BE2C (cell line): ENCODE data around the gene LAPTM4A.

ENCODE experiments used
- DNase-seq: peaks from one replicate; pipeline ENCODE4 v3.0.0-alpha.2; 2020
- H3K27me3 ChIP-seq: fragments of 250-450 bp; sonication (Bioruptor Pico); 2 replicates; pipeline ENCODE4 v1.5.1; 2020; ENCODE audit warnings: mild to moderate bottlenecking
- H3K36me3 ChIP-seq: fragments of 250-450 bp; sonication (Bioruptor Pico); 2 replicates; pipeline ENCODE4 v1.5.1; 2020; ENCODE audit warnings: mild to moderate bottlenecking
- H3K4me1 ChIP-seq: fragments of 250-450 bp; sonication (Bioruptor Pico); 2 replicates; pipeline ENCODE4 v1.5.1; 2020
- H3K4me3 ChIP-seq: 2 replicates; pipeline ENCODE4 v1.5.1; 2011; ENCODE audit warnings: low read depth, low read length
- H3K9me3 ChIP-seq: fragments of 250-450 bp; sonication (Bioruptor Pico); 2 replicates; pipeline ENCODE4 v1.5.1; 2020
- TF ChIP-seq, protein P1 (sequence below): IDR thresholded peaks from 2 replicates; pipeline ENCODE4 v1.5.1; 2012; ENCODE audit warnings: mild to moderate bottlenecking, low read depth, low read length

LAPTM4A gene

DNA sequence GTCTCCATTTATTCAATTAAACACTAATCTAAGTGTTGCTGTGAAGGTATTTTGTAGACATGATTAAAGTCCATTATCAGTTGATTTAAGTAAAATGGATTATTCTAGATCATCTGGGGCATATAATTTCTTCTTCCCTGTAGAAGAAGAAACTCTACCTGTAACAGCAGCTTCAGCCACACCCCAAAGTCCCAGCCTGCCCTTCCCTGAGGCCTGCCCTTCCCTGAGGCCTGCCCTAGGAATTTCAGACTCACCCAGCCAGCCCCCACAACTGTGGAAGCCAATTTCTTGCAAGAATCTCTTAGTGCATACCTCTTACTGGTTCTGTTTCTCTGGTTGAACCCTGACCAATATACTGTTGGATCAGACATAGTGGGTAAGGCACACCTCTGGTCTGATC is 13.4 kb upstream of the LAPTM4A start:
- H3K4me1 ChIP-seq, result peaks cover 15% of the 10 kb centered on the region
- H3K27me3 ChIP-seq, result no peaks in the 10 kb centered on the region
- H3K36me3 ChIP-seq, result no peaks in the 10 kb centered on the region
- TF ChIP-seq, protein P1, sequence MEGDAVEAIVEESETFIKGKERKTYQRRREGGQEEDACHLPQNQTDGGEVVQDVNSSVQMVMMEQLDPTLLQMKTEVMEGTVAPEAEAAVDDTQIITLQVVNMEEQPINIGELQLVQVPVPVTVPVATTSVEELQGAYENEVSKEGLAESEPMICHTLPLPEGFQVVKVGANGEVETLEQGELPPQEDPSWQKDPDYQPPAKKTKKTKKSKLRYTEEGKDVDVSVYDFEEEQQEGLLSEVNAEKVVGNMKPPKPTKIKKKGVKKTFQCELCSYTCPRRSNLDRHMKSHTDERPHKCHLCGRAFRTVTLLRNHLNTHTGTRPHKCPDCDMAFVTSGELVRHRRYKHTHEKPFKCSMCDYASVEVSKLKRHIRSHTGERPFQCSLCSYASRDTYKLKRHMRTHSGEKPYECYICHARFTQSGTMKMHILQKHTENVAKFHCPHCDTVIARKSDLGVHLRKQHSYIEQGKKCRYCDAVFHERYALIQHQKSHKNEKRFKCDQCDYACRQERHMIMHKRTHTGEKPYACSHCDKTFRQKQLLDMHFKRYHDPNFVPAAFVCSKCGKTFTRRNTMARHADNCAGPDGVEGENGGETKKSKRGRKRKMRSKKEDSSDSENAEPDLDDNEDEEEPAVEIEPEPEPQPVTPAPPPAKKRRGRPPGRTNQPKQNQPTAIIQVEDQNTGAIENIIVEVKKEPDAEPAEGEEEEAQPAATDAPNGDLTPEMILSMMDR, result no peak
- H3K9me3 ChIP-seq, result no peaks in the 10 kb centered on the region
- DNase-seq, result no peak
- no peak overlapping the region for H3K4me3 ChIP-seq

DNA sequence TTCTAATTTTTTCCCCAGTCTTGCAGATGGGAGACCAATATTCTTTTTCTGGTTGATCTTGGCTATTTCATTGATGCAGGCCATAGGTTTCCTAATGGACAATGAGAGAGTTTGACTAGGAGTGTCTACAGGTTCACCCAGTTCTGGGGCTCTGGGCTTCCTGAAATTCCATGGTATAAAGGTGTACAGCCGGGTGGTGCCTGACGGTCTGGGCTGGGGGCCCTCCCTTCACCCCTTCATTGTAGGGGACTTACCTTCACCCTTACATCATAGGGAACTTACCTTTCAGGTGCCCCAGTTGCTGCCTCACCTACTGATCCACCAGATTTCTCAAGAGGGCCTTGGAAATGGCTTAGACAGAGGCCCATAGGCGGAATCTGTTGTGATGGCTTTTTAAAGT is 13.0 kb upstream of the LAPTM4A start:
- Histone ChIP-seq H3K27me3 (no peaks in the 10 kb centered on the region), H3K36me3 (no peaks in the 10 kb centered on the region), H3K4me3 (no peak overlapping the region), H3K4me1 (peaks cover 15% of the 10 kb centered on the region), H3K9me3 (no peaks in the 10 kb centered on the region)
- DNase-seq, result no peak
- TF ChIP-seq, protein P1, result no peak

DNA sequence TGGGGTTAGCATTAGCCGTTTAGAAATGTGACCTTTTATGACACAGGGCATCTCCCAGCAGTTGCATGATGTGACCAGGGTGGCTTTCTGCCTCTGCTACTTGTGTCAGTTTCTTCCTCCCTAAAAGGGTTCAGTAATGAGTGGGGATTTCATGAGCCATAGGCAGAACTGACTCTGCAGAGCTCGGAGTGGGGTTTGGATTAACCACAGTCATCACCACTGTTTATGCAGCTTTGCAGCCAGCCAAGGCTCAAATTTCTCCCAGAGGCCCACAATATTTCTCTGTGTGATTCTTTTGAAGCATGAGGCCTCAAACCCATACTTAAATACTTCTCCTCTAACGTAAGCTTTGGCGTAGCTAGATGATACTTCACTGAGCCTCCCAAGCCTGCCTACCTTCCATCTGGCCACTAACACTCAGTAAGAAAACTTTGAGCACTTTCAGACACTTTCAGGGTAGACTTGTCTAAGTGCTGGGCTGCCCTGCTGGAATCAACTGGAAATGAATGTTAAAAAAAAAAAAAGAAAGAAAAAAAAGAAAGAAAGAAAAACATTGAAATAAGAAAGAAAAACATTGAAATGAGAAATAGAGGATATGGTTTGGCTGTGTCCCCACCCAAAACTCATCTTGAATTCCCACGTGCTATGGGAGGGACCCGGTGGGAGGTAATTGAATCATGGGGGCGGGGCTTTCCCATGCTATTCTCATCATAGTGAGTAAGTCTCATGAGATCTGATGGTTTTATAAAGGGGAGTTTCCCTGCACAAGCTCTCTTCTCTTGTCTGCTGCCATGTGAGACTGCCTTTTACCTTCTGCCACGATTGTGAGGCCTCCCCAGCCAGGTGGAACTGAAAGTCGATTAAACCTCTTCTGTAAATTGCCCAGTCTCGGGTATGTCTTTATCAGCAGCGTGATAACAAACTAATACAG is 11.5 kb upstream of the LAPTM4A start:
- Histone ChIP-seq H3K27me3 (no peaks in the 10 kb centered on the region), H3K36me3 (no peaks in the 10 kb centered on the region), H3K4me1 (peaks cover 15% of the 10 kb centered on the region), H3K4me3 (no peak overlapping the region), H3K9me3 (no peaks in the 10 kb centered on the region)
- no peak for DNase-seq
- TF ChIP-seq, protein P1, result no peak

DNA sequence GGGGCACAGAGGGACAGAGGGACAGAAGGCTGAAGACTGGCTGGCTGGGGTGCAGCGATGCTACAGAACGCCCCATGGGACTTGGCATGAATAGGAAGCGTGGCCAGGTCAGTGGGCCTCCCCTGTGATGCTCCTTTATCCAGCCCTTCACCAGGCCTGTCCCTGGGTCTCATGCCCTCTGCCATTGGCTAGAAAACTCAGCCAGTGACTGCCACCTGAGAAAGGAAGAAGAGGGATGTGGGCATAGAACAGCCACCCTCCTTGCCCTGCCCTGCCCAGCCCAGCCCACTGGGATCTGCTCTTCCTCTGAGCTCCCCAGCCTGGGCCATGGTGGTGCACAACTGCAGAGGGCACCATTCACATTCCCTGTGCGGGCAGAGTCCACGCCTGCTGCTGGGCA is 10.5 kb upstream of the LAPTM4A start:
- no peak for DNase-seq
- Histone ChIP-seq H3K4me3 (no peak overlapping the region), H3K9me3 (no peaks in the 10 kb centered on the region), H3K36me3 (no peaks in the 10 kb centered on the region), H3K4me1 (peaks cover 15% of the 10 kb centered on the region), H3K27me3 (no peaks in the 10 kb centered on the region)
- TF ChIP-seq, protein P1, result no peak

DNA sequence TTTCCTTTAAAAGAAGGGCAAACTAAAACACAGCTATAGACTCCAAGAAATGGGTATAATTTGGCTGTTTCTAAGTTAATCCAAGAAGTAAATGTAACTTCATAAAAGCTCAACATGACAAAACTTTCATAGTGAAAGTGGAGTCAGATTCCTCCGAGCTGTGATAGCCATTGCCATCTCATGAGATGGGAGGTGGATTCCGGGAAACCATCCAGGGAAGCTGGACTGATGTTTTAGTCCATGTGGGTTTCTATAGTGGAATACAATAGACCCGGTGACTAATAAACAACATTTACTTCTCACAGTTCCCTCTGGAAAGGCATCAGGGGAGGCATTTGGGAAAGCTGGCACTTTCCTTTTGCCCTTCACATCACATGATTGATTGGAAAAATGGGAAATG is 10.0 kb upstream of the LAPTM4A start:
- TF ChIP-seq, protein P1, result no peak
- H3K4me1 ChIP-seq, result peaks cover 13% of the 10 kb centered on the region
- no peak for DNase-seq
- no peak overlapping the region for H3K4me3 ChIP-seq
- H3K36me3 ChIP-seq, result no peaks in the 10 kb centered on the region
- H3K9me3 ChIP-seq, result no peaks in the 10 kb centered on the region
- no peaks in the 10 kb centered on the region for H3K27me3 ChIP-seq

DNA sequence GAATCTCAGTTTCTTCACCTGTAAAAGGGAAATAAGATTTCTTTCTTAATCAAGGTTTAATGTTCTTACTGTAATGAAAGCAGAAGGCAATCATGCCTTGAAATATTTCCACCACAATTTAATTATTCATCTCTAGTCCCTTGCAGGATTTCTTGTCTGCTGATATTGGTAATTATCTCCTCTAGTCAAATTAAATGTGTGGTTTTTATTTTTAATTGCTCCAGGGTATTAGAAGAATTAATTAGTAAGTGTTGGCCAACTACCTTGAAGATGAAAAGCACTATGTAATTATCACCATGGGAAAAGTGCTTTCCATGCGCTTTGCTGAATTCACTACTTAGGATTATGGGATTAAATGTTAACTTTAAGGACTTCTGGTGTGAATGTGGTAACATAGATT is 8.7 kb upstream of the LAPTM4A start:
- Histone ChIP-seq H3K4me3 (no peak overlapping the region), H3K36me3 (no peaks in the 10 kb centered on the region), H3K4me1 (no peaks in the 10 kb centered on the region), H3K9me3 (no peaks in the 10 kb centered on the region), H3K27me3 (no peaks in the 10 kb centered on the region)
- TF ChIP-seq, protein P1, result no peak
- no peak for DNase-seq
